ENCODE results near the gene TYW1B. TPM values are rescaled to one million over a fixed set of nuclear protein-coding genes. Genes with fewer than 3 reads are reported as not detected.
"Not testable (repeated sequence)": the region's sequence is repeated elsewhere in the genome, so short reads cannot be mapped to it uniquely, and the experiment has no call there.

TYW1B gene
- total RNA-seq, 4 donors from 2014 or later, result 2.4 to 7.1 (median 6.1) TPM

- Histone ChIP-seq H3K4me3 (no peak overlapping the region), H3K36me3 (peaks cover 0 to 1% (median 0%) of the 10 kb centered on the region in 3 donors), H3K27ac (no peak overlapping the region), H3K4me1 (no peaks in the 10 kb centered on the region), H3K9me3 (no peaks in the 10 kb centered on the region), H3K27me3 (no peaks in the 10 kb centered on the region)
- TF ChIP-seq EP300 (IDR thresholded peaks at IDR 0.05) (no peak), CTCF (IDR thresholded peaks at IDR 0.05) (no peak), POLR2A (IDR thresholded peaks at IDR 0.05) (no peak)
- no peak for DNase-seq (ENCODE audit: low spot score in 2 of 2)
- WGBS, 2 donors, result 88 to 96% methylated on average over 8 of the region's 8 CpGs
Observed at GRCh38 chr7:72781161-72781560, 46.8 kb downstream of the TYW1B start.

DNA sequence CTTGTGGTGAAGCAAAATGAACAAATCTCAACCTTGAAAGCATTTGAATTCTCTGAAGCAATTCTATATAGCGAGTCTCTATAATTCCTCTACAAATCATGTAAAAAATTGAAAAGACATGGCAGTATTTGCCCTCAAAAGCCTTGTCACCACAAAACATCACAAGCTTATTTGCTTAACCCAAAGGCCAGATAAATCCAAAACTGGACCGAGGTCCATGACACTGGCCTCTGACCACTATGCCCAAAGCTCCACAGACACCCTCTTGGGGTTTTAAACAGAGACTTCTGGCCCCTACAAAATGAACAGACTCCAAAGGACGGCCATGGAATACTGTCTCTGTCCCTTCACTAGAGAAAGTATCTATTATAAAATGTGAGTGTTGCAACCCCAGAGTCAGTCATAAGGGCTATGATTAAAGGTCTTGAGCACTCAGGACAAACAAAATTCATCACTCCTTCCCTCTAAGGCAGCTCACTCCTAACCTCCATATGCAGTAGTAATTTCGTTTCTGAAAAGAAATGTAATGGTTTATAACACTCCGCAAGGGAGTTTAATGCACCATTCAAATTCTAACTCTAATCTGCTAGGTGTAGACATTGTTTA is 47.6 kb downstream of the TYW1B start:
- DNase-seq (ENCODE audit: low spot score in 2 of 2); H3K36me3 ChIP-seq; H3K9me3 ChIP-seq; H3K4me1 ChIP-seq; H3K4me3 ChIP-seq; H3K27ac ChIP-seq; H3K27me3 ChIP-seq: not testable (repeated sequence)
- 76 to 82% methylated on average over 5 of the region's 5 CpGs for WGBS, 2 donors

DNA sequence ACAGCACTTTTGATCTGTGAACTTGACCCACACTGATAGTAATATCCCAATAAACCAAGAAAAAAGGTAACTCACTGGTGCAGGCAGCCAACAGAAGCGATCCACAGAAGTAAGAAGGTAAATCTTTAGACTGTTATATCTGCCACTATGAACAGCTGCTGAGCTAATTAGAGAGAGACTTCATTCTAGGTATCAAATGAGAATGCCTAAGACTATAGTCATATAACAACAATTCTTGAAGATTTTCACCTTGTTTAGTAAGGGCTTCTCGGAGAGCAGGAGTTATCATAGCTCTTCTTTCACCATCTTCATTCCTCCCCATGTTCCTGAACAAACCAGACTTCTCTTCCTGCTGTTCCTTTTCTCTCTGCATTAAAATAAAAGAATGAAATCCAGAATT is 50.8 kb downstream of the TYW1B start:
- H3K9me3 ChIP-seq; H3K27me3 ChIP-seq; H3K27ac ChIP-seq; DNase-seq (ENCODE audit: low spot score in 2 of 2); H3K4me1 ChIP-seq; H3K4me3 ChIP-seq: not testable (repeated sequence)
- H3K36me3 ChIP-seq, result peaks cover 0 to 23% (median 0%) of the 10 kb centered on the region in 3 donors
- 92 to 93% methylated on average over 2 of the region's 2 CpGs for WGBS, 2 donors

DNA sequence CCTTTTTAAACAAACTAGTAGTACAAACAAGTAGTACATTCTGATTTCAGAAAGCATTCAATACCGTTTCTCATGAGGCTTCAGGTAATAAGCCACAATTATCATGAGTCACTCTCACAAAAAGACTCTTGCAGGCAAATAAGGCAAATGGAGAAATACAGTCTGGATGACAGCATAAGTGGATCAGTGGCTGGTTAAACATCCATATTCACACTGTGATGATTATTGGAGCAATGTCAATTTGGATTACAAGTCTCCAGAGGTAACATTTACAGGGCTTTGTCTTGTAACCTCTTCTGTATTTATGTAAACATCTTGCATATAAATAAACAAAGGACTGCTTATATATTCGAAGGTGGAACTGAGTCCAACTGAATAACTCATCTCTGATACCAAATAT is 55.4 kb downstream of the TYW1B start:
- H3K4me1 ChIP-seq; H3K4me3 ChIP-seq; H3K27me3 ChIP-seq; H3K9me3 ChIP-seq; H3K27ac ChIP-seq; DNase-seq (ENCODE audit: low spot score in 2 of 2): not testable (repeated sequence)
- peaks cover 0 to 23% (median 0%) of the 10 kb centered on the region in 3 donors for H3K36me3 ChIP-seq
- WGBS, 2 donors, result 61 to 66% methylated on average over 2 of the region's 2 CpGs

DNA sequence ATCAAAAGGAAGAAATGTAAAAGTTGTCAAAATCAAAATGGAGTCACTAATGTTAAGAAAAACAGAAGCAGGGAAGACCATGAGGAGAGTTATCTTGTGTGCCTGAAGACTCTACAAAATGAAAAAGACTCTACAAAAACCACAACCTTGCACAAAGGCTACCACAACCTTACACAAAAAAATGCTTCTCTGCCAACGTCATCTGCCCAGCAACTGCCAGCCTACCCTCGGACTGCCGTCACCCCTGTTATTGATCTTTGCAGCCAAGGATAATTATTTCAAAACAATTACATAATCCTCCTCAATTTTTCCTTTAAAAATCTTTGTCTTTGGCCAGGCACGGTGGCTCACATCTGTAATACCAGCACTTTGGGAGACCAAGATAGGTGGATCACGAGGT is 61.0 kb downstream of the TYW1B start:
- not testable (repeated sequence) for DNase-seq (ENCODE audit: low spot score in 2 of 2); H3K36me3 ChIP-seq; H3K9me3 ChIP-seq; H3K27me3 ChIP-seq; H3K4me1 ChIP-seq; H3K4me3 ChIP-seq; H3K27ac ChIP-seq
- WGBS, 2 donors, result 95 to 98% methylated on average over 5 of the region's 5 CpGs

GRCh38 chr7:72760602-72761001 is 67.4 kb downstream of the TYW1B start:
- H3K27ac ChIP-seq, result no peak overlapping the region
- no peak for DNase-seq (ENCODE audit: low spot score in 2 of 2)
- peaks cover 0 to 41% (median 0%) of the 10 kb centered on the region in 3 donors for H3K36me3 ChIP-seq
- no peaks in the 10 kb centered on the region for H3K27me3 ChIP-seq
- 89 to 91% methylated on average over 2 of the region's 2 CpGs for WGBS, 2 donors
- peaks cover 0 to 44% (median 10%) of the 10 kb centered on the region in 4 donors for H3K9me3 ChIP-seq
- H3K4me1 ChIP-seq, result no peaks in the 10 kb centered on the region
- no peak overlapping the region for H3K4me3 ChIP-seq
- TF ChIP-seq EP300 (IDR thresholded peaks at IDR 0.05) (no peak), POLR2A (IDR thresholded peaks at IDR 0.05) (no peak), CTCF (IDR thresholded peaks at IDR 0.05) (no peak)

- TF ChIP-seq POLR2A (IDR thresholded peaks at IDR 0.05), result no peak
- no peak for TF ChIP-seq CTCF (IDR thresholded peaks at IDR 0.05)
- TF ChIP-seq EP300 (IDR thresholded peaks at IDR 0.05), result no peak
- Histone ChIP-seq H3K4me3 (no peak overlapping the region), H3K9me3 (peaks cover 0 to 16% (median 1%) of the 10 kb centered on the region in 4 donors), H3K27ac (no peak overlapping the region), H3K4me1 (no peaks in the 10 kb centered on the region), H3K27me3 (no peaks in the 10 kb centered on the region), H3K36me3 (peaks cover 0 to 28% (median 0%) of the 10 kb centered on the region in 3 donors)
- no peak for DNase-seq (ENCODE audit: low spot score in 2 of 2)
- WGBS, 2 donors, result 86 to 94% methylated on average over 7 of the region's 7 CpGs
Observed at GRCh38 chr7:72754312-72754711, 73.7 kb downstream of the TYW1B start.

All from tibial nerve (tissue), 4 donors.